ENCODE measurements around the gene PLA2G10.

- no peak for TF ChIP-seq NR2C2 (CRISPR knock-in tag; IDR thresholded peaks at IDR 0.05)
- TF ChIP-seq, protein P1, sequence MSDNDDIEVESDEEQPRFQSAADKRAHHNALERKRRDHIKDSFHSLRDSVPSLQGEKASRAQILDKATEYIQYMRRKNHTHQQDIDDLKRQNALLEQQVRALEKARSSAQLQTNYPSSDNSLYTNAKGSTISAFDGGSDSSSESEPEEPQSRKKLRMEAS (CRISPR knock-in tag; IDR thresholded peaks at IDR 0.05) = no peak
Measured at GRCh38 chr16:14649816-14650215, 44.3 kb downstream of the PLA2G10 start.
